ENCODE data around the gene BAIAP3.

- TF ChIP-seq CTCF (IDR thresholded peaks at IDR 0.05 in 2 of 3, conservative IDR thresholded peaks at IDR 0.05 in 1 of 3; ENCODE audit: control insufficient read depth in 2 of 3, extremely low read depth in 1 of 3, insufficient read depth in 1 of 3, low read depth in 3 of 3, low read length in 3 of 3) (no peak), ZZZ3 (IDR thresholded peaks at IDR 0.05; ENCODE audit: control insufficient read depth, insufficient read length, low read depth) (no peak), ZNF274 (IDR thresholded peaks at IDR 0.05; ENCODE audit: insufficient read depth, insufficient read length) (no peak), KDM1A (IDR thresholded peaks at IDR 0.05; ENCODE audit: borderline replicate concordance) (no peak), BHLHE40 (IDR thresholded peaks at IDR 0.05; ENCODE audit: borderline replicate concordance in 1 of 2, low read depth in 2 of 2, low read length in 1 of 2) (no peak), MTA2 (IDR thresholded peaks at IDR 0.05; ENCODE audit: low read depth) (no peak), POLR2A (IDR thresholded peaks at IDR 0.05; ENCODE audit: low read depth, low read length) (no peak)
These were observed 7.5 kb downstream of the BAIAP3 start for GRCh38 chr16:1340730-1341494.
